Brain microvascular endothelial cell (primary cell): ENCODE measurements around the gene ZNF385B.

Experiments
- DNase-seq: peaks from one replicate; pipeline ENCODE4 v3.0.0-alpha.2; 2020
- H3K27ac ChIP-seq: fragments of 250-450 bp; sonication (Bioruptor Pico); 2 replicates; pipeline ENCODE4 v1.5.1; 2020; ENCODE audit warnings: mild to moderate bottlenecking, moderate library complexity
- H3K27me3 ChIP-seq: fragments of 250-450 bp; sonication (Bioruptor Pico); replicated peaks from 2 replicates; pipeline ENCODE4 v1.5.1; 2020; ENCODE audit warnings: mild to moderate bottlenecking
- H3K36me3 ChIP-seq: fragments of 250-450 bp; sonication (Bioruptor Pico); replicated peaks from 2 replicates; pipeline ENCODE4 v1.5.1; 2020; ENCODE audit warnings: mild to moderate bottlenecking
- H3K4me3 ChIP-seq: 2 replicates; pipeline ENCODE4 v1.5.1; 2011; ENCODE audit warnings: low read depth, mild to moderate bottlenecking, control low read depth, low read length, moderate library complexity
- in situ Hi-C: cut with HindIII; loops from 2 replicates; pipeline ENCODE4 v1.10.0; 2017; ENCODE audit warnings: low sequenced_read_pairs, low pct_ligation_motif_present
- TF ChIP-seq, protein P1 (sequence below): IDR thresholded peaks from 2 replicates; pipeline ENCODE4 v1.5.1; 2011; ENCODE audit warnings: low read depth, mild to moderate bottlenecking, moderate library complexity, low read length, control low read depth, inconsistent platforms; ENCODE audit errors: missing control alignments

ZNF385B gene

DNA sequence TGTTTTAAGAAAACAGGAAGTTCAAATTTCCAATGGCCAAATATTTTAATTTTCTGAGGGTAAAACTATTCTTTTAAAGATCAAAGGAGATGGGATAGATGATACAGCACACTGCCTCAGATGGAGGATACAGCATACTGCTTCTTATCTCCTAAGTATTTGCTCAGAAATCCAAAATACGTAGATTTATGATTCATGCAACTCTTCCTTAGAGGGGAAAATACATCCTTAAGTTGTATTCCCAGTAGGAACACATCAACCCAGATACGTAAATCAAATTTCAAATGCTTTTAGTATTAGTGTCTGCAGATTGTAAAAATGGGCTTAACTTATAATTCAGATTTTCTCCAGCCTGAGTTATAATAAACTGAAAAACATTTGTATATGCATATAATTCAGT lies 235.2 kb downstream of the ZNF385B start:
- H3K36me3 ChIP-seq, result no peaks in the 10 kb centered on the region
- DNase-seq, result no peak
- no peaks in the 10 kb centered on the region for H3K27me3 ChIP-seq
- in situ Hi-C loops, result no loop called here
- H3K4me3 ChIP-seq, result no peak overlapping the region
- no peak overlapping the region for H3K27ac ChIP-seq
- TF ChIP-seq, protein P1, sequence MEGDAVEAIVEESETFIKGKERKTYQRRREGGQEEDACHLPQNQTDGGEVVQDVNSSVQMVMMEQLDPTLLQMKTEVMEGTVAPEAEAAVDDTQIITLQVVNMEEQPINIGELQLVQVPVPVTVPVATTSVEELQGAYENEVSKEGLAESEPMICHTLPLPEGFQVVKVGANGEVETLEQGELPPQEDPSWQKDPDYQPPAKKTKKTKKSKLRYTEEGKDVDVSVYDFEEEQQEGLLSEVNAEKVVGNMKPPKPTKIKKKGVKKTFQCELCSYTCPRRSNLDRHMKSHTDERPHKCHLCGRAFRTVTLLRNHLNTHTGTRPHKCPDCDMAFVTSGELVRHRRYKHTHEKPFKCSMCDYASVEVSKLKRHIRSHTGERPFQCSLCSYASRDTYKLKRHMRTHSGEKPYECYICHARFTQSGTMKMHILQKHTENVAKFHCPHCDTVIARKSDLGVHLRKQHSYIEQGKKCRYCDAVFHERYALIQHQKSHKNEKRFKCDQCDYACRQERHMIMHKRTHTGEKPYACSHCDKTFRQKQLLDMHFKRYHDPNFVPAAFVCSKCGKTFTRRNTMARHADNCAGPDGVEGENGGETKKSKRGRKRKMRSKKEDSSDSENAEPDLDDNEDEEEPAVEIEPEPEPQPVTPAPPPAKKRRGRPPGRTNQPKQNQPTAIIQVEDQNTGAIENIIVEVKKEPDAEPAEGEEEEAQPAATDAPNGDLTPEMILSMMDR, result no peak

DNA sequence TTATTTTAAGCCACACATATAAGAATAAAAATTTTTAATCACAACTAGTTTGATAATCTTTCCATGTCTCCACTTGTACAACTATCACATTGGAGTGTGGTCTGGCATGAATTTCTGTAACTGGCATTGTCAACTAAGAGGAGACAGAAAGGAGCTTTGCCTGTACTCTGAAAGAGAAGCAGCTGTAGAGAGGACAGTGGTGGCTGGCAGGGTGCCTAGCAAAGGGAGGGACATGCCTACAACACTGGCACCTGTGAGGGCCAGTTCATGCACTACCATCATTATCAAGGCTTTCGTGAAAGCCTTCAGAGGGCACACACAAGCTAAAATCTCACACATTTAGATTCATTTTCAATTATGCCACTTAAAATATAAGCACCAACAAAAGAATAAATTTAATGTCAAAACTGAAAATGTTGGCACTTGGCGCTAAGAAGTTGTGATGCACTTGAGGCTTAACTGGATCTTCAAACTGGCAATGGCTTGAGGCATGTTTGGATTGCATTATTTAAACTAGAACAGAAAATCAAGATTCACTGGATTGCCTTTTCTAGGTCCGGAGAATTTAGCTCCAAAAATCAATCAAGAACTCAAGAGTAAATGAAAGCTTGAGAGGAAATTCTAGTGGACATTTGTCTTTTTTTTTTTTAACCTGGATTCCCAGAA lies 238.6 kb downstream of the ZNF385B start:
- TF ChIP-seq, protein P1, result no peak
- no peaks in the 10 kb centered on the region for H3K27me3 ChIP-seq
- H3K27ac ChIP-seq, result no peak overlapping the region
- DNase-seq, result no peak
- H3K4me3 ChIP-seq, result no peak overlapping the region
- in situ Hi-C loops, result no loop called here
- no peaks in the 10 kb centered on the region for H3K36me3 ChIP-seq

DNA sequence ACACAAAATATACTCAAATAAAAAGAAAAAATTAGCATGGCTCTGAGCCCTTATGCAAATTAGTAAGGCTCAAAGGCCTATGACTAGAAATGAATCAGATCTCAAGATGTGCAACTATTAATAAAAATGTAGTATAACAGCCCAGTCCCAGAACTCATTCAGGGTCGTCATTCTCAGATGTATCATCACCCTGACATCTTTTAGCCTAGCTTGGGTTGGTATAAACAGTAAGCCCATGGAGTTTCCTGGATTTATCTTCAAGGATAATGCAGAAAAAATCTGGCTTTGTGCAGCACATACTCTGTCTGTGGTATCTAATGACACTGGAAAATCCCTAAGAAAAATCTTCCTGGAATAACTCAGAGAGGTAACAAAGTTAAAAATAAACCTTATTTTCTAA lies 239.3 kb downstream of the ZNF385B start:
- in situ Hi-C loops, result no loop called here
- H3K27me3 ChIP-seq, result no peaks in the 10 kb centered on the region
- TF ChIP-seq, protein P1, result no peak
- no peak overlapping the region for H3K4me3 ChIP-seq
- DNase-seq, result no peak
- no peak overlapping the region for H3K27ac ChIP-seq
- no peaks in the 10 kb centered on the region for H3K36me3 ChIP-seq

DNA sequence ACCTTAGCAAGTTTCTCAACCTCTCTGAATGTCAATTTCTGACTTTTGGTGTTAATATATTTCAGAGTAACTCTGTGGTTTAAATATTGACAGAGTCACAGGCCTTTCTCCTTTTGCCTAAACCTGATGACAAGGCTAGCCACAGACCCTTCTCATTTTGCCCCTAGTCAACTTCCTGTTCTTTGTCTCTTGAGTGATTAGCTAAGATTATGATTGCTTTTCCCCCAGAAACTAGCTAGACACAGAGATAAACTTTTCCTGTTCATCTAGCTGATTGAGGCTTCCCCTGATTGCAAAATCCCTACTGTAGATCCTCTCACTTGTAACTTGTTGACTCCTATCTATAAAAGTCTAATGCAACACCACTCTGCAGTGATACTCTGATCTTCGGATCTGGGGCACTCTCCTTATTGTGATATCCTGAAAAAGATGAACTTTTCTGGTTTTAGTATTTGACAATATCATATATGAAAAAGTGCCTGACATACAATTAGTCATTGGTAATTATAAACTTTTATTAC lies 241.4 kb downstream of the ZNF385B start:
- H3K27ac ChIP-seq, result no peak overlapping the region
- no peak for DNase-seq
- no peaks in the 10 kb centered on the region for H3K27me3 ChIP-seq
- no peak overlapping the region for H3K4me3 ChIP-seq
- H3K36me3 ChIP-seq, result no peaks in the 10 kb centered on the region
- in situ Hi-C loops, result no loop called here
- TF ChIP-seq, protein P1, result no peak

DNA sequence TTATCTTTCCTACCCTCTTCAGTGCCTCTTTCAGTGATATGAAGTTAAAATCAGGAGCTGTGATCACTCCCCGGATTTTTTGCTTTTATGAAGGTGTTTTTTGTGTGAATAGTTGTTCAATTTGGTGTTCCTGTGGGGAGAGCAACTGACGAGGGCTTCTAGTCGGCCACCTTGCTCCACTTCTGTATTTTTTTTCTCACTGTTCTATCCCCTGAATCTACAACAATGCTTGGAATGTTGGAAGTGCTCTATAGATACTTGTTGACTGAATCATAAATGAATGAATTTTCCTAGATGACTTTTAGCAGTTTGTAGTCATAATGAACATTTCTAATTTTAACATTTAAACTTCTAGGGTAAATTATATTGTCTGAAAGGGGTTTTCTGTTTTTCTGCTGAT lies 247.3 kb downstream of the ZNF385B start:
- H3K36me3 ChIP-seq, result no peaks in the 10 kb centered on the region
- in situ Hi-C loops, result no loop called here
- H3K4me3 ChIP-seq, result no peak overlapping the region
- no peak overlapping the region for H3K27ac ChIP-seq
- TF ChIP-seq, protein P1, result no peak
- no peak for DNase-seq
- H3K27me3 ChIP-seq, result no peaks in the 10 kb centered on the region

DNA sequence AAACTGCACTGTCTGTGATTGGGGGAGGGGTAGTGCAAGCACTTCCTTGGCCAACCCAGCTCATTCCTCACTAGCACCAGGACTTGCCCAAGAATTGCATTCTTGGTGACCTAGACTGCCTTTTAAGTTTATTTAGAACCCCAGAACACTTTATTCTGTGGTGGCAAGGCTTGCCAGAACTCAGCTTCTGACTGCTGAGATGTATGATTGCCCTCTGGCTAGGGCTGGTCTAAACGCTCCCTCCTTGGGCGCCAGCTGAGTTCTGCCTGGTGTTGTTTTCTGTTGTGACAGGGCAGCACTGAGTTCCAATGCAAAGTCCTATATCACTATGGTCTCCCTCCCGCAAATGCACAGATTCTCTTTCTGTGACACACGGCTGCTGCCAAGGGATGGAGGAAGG lies 247.7 kb downstream of the ZNF385B start:
- TF ChIP-seq, protein P1, result no peak
- in situ Hi-C loops, result no loop called here
- no peaks in the 10 kb centered on the region for H3K27me3 ChIP-seq
- no peak overlapping the region for H3K27ac ChIP-seq
- no peak for DNase-seq
- no peaks in the 10 kb centered on the region for H3K36me3 ChIP-seq
- no peak overlapping the region for H3K4me3 ChIP-seq
